Chondrocyte (in vitro differentiated cells): ENCODE data around the gene ELOVL7. TPM values are rescaled to one million over a fixed set of nuclear protein-coding genes. Genes with fewer than 3 reads are reported as not detected.

ENCODE experiments used
- DNase-seq: peaks from one replicate; pipeline ENCODE4 v3.0.0; 2021; ENCODE audit warnings: mixed read lengths, low spot score
- H3K27ac Mint-ChIP-seq: one replicate; pipeline ENCODE4 v1.8.0; 2021; ENCODE audit warnings: mild to moderate bottlenecking, moderate library complexity, mixed read lengths; ENCODE audit not compliant: unreplicated experiment
- H3K27me3 Mint-ChIP-seq: 2 replicates; pipeline ENCODE4 v1.8.0; 2021; ENCODE audit warnings: low read depth, mixed read lengths
- H3K36me3 Mint-ChIP-seq: 2 replicates; pipeline ENCODE4 v1.8.0; 2021; ENCODE audit warnings: low read depth, mixed read lengths
- H3K4me1 Mint-ChIP-seq: 2 replicates; pipeline ENCODE4 v1.8.0; 2021; ENCODE audit warnings: low read depth, mild to moderate bottlenecking, mixed read lengths
- H3K4me3 Mint-ChIP-seq: one replicate; pipeline ENCODE4 v1.8.0; 2021; ENCODE audit warnings: mild to moderate bottlenecking, moderate library complexity, mixed read lengths; ENCODE audit not compliant: unreplicated experiment
- H3K9me3 Mint-ChIP-seq: 2 replicates; pipeline ENCODE4 v1.8.0; 2021; ENCODE audit warnings: low read depth, mixed read lengths
- CTCF ChIP-seq: fragments of 200-600 bp; sonication (generic); IDR thresholded peaks from 2 replicates; pipeline ENCODE4 v1.5.0; 2021; ENCODE audit warnings: antibody characterized with exemption, mild to moderate bottlenecking, moderate library complexity
- total RNA-seq: library from RNA; stranded (reverse); gene quantifications from 3 replicates; pipeline ENCODE4 v1.2.1, GENCODE V29; 2021

ELOVL7 gene
- total RNA-seq, 1 donor from 2014 or later: 0.40 TPM

- Mint-ChIP-seq H3K9me3 (no peaks in the 10 kb centered on the region), H3K27ac (no peak overlapping the region), H3K4me3 (no peak overlapping the region), H3K36me3 (no peaks in the 10 kb centered on the region), H3K4me1 (no peaks in the 10 kb centered on the region), H3K27me3 (peaks cover 14% of the 10 kb centered on the region)
- TF ChIP-seq CTCF: no peak
- no peak for DNase-seq
Measured at GRCh38 chr5:60754495-60754894, 89.6 kb downstream of the ELOVL7 start.

DNA sequence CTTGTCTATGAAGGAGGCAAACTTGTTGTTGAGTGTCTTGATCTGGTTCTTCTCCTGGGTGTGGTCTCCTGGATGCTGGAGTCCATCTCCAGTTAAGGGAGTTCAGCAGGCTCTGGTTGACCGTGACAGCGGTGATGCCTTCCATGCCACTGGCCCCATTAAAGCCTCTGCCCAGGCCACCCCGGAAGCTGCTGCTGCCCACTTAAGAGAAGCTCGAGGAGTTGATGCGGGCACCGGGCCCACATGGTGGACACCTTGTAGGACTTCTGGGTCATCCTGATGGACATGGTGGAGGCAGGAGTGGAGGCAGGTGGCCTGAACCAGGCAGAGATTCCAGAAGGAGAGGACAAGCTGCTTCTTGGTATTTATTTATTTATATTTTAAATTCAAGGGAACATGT lies 99.4 kb downstream of the ELOVL7 start:
- H3K27ac Mint-ChIP-seq: no peak overlapping the region
- peaks cover 17% of the 10 kb centered on the region for H3K27me3 Mint-ChIP-seq
- TF ChIP-seq CTCF: no peak
- H3K4me1 Mint-ChIP-seq: no peaks in the 10 kb centered on the region
- no peak for DNase-seq
- no peak overlapping the region for H3K4me3 Mint-ChIP-seq
- H3K36me3 Mint-ChIP-seq: peaks cover 6% of the 10 kb centered on the region
- peaks cover 16% of the 10 kb centered on the region for H3K9me3 Mint-ChIP-seq

GRCh38 chr5:60743511-60744314 lies 100.4 kb downstream of the ELOVL7 start:
- Mint-ChIP-seq H3K36me3 (peaks cover 6% of the 10 kb centered on the region), H3K27ac (no peak overlapping the region)
- no peak for TF ChIP-seq CTCF

GRCh38 chr5:60740322-60740721 lies 103.7 kb downstream of the ELOVL7 start:
- Mint-ChIP-seq H3K27ac (no peak overlapping the region), H3K4me3 (no peak overlapping the region), H3K4me1 (no peaks in the 10 kb centered on the region), H3K36me3 (peaks cover 6% of the 10 kb centered on the region), H3K9me3 (peaks cover 17% of the 10 kb centered on the region), H3K27me3 (peaks cover 20% of the 10 kb centered on the region)
- TF ChIP-seq CTCF: no peak
- no peak for DNase-seq

More at GRCh38 chr5:60743511-60744314, 100.4 kb downstream of the ELOVL7 start:
- Mint-ChIP-seq H3K4me1 (no peaks in the 10 kb centered on the region), H3K9me3 (peaks cover 17% of the 10 kb centered on the region), H3K27me3 (peaks cover 17% of the 10 kb centered on the region), H3K4me3 (no peak overlapping the region)
- no peak for DNase-seq

GRCh38 chr5:60738933-60739332 lies 105.1 kb downstream of the ELOVL7 start:
- H3K36me3 Mint-ChIP-seq: peaks cover 6% of the 10 kb centered on the region
- no peak for TF ChIP-seq CTCF
- H3K27ac Mint-ChIP-seq: no peak overlapping the region
- H3K4me3 Mint-ChIP-seq: no peak overlapping the region
- H3K4me1 Mint-ChIP-seq: no peaks in the 10 kb centered on the region
- H3K9me3 Mint-ChIP-seq: peaks cover 17% of the 10 kb centered on the region
- DNase-seq: no peak
- peaks cover 14% of the 10 kb centered on the region for H3K27me3 Mint-ChIP-seq
